ENCODE data around the gene TOPBP1.
"Not testable (repeated sequence)": the region's sequence is repeated elsewhere in the genome, so short reads cannot be mapped to it uniquely, and the experiment has no call there.

TOPBP1 gene

GRCh38 chr3:133669949-133670524 is 8.3 kb upstream of the TOPBP1 start:
- H3K9me3 ChIP-seq (ENCODE audit: insufficient read depth, low read length) = no peaks in the 10 kb centered on the region
- H3K4me2 ChIP-seq (ENCODE audit: low read depth, low read length, poor library complexity, severe bottlenecking) = no peak overlapping the region
- no peaks in the 10 kb centered on the region for H3K9me2 ChIP-seq (replicated peaks; ENCODE audit: insufficient read depth, low read length)
- H2AFZ ChIP-seq (ENCODE audit: low read depth, low read length, severe bottlenecking) = no peak overlapping the region
- no peaks in the 10 kb centered on the region for H3F3A ChIP-seq (ENCODE audit: insufficient read depth)
- H3K27me3 ChIP-seq (ENCODE audit: low read length) = no peaks in the 10 kb centered on the region
- no peak overlapping the region for H3K9ac ChIP-seq (ENCODE audit: low read length)
- H3K4me3 ChIP-seq (ENCODE audit: insufficient read depth, low read length, poor library complexity, severe bottlenecking) = no peak overlapping the region
- no peaks in the 10 kb centered on the region for H3K36me3 ChIP-seq (ENCODE audit: low read length)
- TF ChIP-seq EZH2phosphoT487 (conservative IDR thresholded peaks at IDR 0.05; ENCODE audit: low read length) (no peak), CTCF (IDR thresholded peaks at IDR 0.05; ENCODE audit: insufficient read depth, low read length, poor library complexity, severe bottlenecking) (no peak)
- no peaks in the 10 kb centered on the region for H3K79me2 ChIP-seq (ENCODE audit: insufficient read depth, low read length)
- no peaks in the 10 kb centered on the region for H4K20me1 ChIP-seq (ENCODE audit: low read depth, low read length)
- no peak overlapping the region for H3K27ac ChIP-seq (ENCODE audit: low read depth, low read length)

GRCh38 chr3:133667118-133667517 is 5.4 kb upstream of the TOPBP1 start:
- no peaks in the 10 kb centered on the region for H3K36me3 ChIP-seq (ENCODE audit: low read length)
- peaks cover 9% of the 10 kb centered on the region; the same call in 1 of the 2 replicates for H3K79me2 ChIP-seq (ENCODE audit: insufficient read depth, low read length)
- H3K9me2 ChIP-seq (replicated peaks; ENCODE audit: insufficient read depth, low read length) = no peaks in the 10 kb centered on the region
- no peak overlapping the region for H3K27ac ChIP-seq (ENCODE audit: low read depth, low read length)
- no peak overlapping the region for H2AFZ ChIP-seq (ENCODE audit: low read depth, low read length, severe bottlenecking)
- no peaks in the 10 kb centered on the region for H4K20me1 ChIP-seq (ENCODE audit: low read depth, low read length)
- no peak for TF ChIP-seq EZH2phosphoT487 (conservative IDR thresholded peaks at IDR 0.05; ENCODE audit: low read length)
- no peak for TF ChIP-seq CTCF (IDR thresholded peaks at IDR 0.05; ENCODE audit: insufficient read depth, low read length, poor library complexity, severe bottlenecking)
- H3K9me3 ChIP-seq (ENCODE audit: insufficient read depth, low read length) = no peaks in the 10 kb centered on the region
- no peak overlapping the region for H3K9ac ChIP-seq (ENCODE audit: low read length)
- H3K4me3 ChIP-seq (ENCODE audit: insufficient read depth, low read length, poor library complexity, severe bottlenecking) = no peak overlapping the region
- peaks cover 5% of the 10 kb centered on the region for H3F3A ChIP-seq (ENCODE audit: insufficient read depth)
- H3K4me2 ChIP-seq (ENCODE audit: low read depth, low read length, poor library complexity, severe bottlenecking) = no peak overlapping the region
- H3K27me3 ChIP-seq (ENCODE audit: low read length) = no peaks in the 10 kb centered on the region

- H4K20me1 ChIP-seq (ENCODE audit: low read depth, low read length); H3K4me2 ChIP-seq (ENCODE audit: low read depth, low read length, poor library complexity, severe bottlenecking); H3K4me3 ChIP-seq (ENCODE audit: insufficient read depth, low read length, poor library complexity, severe bottlenecking); H3K27me3 ChIP-seq (ENCODE audit: low read length); H3K9me3 ChIP-seq (ENCODE audit: insufficient read depth, low read length); H3F3A ChIP-seq (ENCODE audit: insufficient read depth); H3K36me3 ChIP-seq (ENCODE audit: low read length); H2AFZ ChIP-seq (ENCODE audit: low read depth, low read length, severe bottlenecking); H3K9ac ChIP-seq (ENCODE audit: low read length); H3K9me2 ChIP-seq (replicated peaks; ENCODE audit: insufficient read depth, low read length); H3K27ac ChIP-seq (ENCODE audit: low read depth, low read length): not testable (repeated sequence)
- H3K79me2 ChIP-seq (ENCODE audit: insufficient read depth, low read length) = peaks cover 28% of the 10 kb centered on the region
Observed at GRCh38 chr3:133665188-133665587, 3.4 kb upstream of the TOPBP1 start.

GRCh38 chr3:133663569-133664313 is 2.0 kb upstream of the TOPBP1 start:
- H3F3A ChIP-seq (ENCODE audit: insufficient read depth) = peaks cover 5% of the 10 kb centered on the region
- no peaks in the 10 kb centered on the region for H3K9me2 ChIP-seq (replicated peaks; ENCODE audit: insufficient read depth, low read length)
- H3K9ac ChIP-seq (ENCODE audit: low read length) = peak overlapping the region; percentile 98
- peaks cover 8% of the 10 kb centered on the region; the same call in 1 of the 2 replicates for H3K36me3 ChIP-seq (ENCODE audit: low read length)
- no peaks in the 10 kb centered on the region for H3K9me3 ChIP-seq (ENCODE audit: insufficient read depth, low read length)
- H4K20me1 ChIP-seq (ENCODE audit: low read depth, low read length) = no peaks in the 10 kb centered on the region
- peak overlapping the region; percentile 63 for H3K27ac ChIP-seq (ENCODE audit: low read depth, low read length)
- H3K27me3 ChIP-seq (ENCODE audit: low read length) = no peaks in the 10 kb centered on the region
- H2AFZ ChIP-seq (ENCODE audit: low read depth, low read length, severe bottlenecking) = peak overlapping the region; percentile 82
- peak overlapping the region; percentile 96 for H3K4me2 ChIP-seq (ENCODE audit: low read depth, low read length, poor library complexity, severe bottlenecking)
- peaks cover 42% of the 10 kb centered on the region for H3K79me2 ChIP-seq (ENCODE audit: insufficient read depth, low read length)
- TF ChIP-seq CTCF (IDR thresholded peaks at IDR 0.05; ENCODE audit: insufficient read depth, low read length, poor library complexity, severe bottlenecking) (peak; percentile 67), EZH2phosphoT487 (conservative IDR thresholded peaks at IDR 0.05; ENCODE audit: low read length) (no peak)
- H3K4me3 ChIP-seq (ENCODE audit: insufficient read depth, low read length, poor library complexity, severe bottlenecking) = no peak overlapping the region

Measured in SU-DHL-6 (cell line).